Measurements from ENCODE around the gene ZNF326.

The ZNF326 gene

DNA sequence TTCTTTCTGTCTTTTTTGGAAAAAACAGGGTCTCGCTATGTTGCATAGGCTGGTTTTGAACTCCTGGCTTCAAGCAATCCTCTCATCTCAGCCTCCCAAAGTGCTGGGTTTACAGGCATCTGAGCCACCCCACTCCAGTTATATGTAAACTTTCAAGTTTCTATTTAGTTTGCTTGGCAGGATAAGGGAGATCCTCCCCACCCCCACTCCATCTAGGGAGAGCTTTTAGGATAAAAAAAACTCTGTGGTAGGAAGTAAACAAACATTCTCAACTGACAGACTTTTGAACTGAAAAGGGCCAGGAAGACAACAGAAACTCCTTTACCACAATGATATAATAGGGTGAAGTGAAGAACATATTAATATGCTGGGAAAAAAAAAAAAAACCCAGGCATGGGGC is 41.0 kb upstream of the ZNF326 start:
- H3K9ac ChIP-seq (ENCODE audit: low read depth, low read length) = peak overlapping the region; percentile 43
- no peaks in the 10 kb centered on the region for H3K9me3 ChIP-seq (replicated peaks; ENCODE audit: low read length)
- no peak overlapping the region for H3K4me3 ChIP-seq (ENCODE audit: low read length)
- H3K36me3 ChIP-seq (ENCODE audit: insufficient read depth, low read length) = no peaks in the 10 kb centered on the region
- peak overlapping the region; percentile 23 for H3K4me2 ChIP-seq (ENCODE audit: low read length)
- peaks cover 31% of the 10 kb centered on the region for H3K4me1 ChIP-seq (ENCODE audit: control insufficient read depth, insufficient read depth, low read length)
- H3K27me3 ChIP-seq (ENCODE audit: control insufficient read depth, insufficient read depth, low read length) = no peaks in the 10 kb centered on the region

GRCh38 chr1:89954401-89954800 is 40.5 kb upstream of the ZNF326 start:
- Histone ChIP-seq H3K4me2 (ENCODE audit: low read length) (no peak overlapping the region), H3K9ac (ENCODE audit: low read depth, low read length) (no peak overlapping the region), H3K36me3 (ENCODE audit: insufficient read depth, low read length) (no peaks in the 10 kb centered on the region), H3K4me1 (ENCODE audit: control insufficient read depth, insufficient read depth, low read length) (peaks cover 31% of the 10 kb centered on the region), H3K27me3 (ENCODE audit: control insufficient read depth, insufficient read depth, low read length) (no peaks in the 10 kb centered on the region), H3K4me3 (ENCODE audit: low read length) (no peak overlapping the region), H3K9me3 (replicated peaks; ENCODE audit: low read length) (no peaks in the 10 kb centered on the region)

GRCh38 chr1:89955311-89956205 is 39.4 kb upstream of the ZNF326 start:
- Histone ChIP-seq H3K9me3 (replicated peaks; ENCODE audit: low read length) (no peaks in the 10 kb centered on the region), H3K4me2 (ENCODE audit: low read length) (no peak overlapping the region), H3K27me3 (ENCODE audit: control insufficient read depth, insufficient read depth, low read length) (no peaks in the 10 kb centered on the region), H3K9ac (ENCODE audit: low read depth, low read length) (no peak overlapping the region), H3K4me3 (ENCODE audit: low read length) (no peak overlapping the region), H3K4me1 (ENCODE audit: control insufficient read depth, insufficient read depth, low read length) (peaks cover 31% of the 10 kb centered on the region), H3K36me3 (ENCODE audit: insufficient read depth, low read length) (no peaks in the 10 kb centered on the region)

- H3K4me2 ChIP-seq (ENCODE audit: low read length) = no peak overlapping the region
- H3K4me3 ChIP-seq (ENCODE audit: low read length) = no peak overlapping the region
- H3K9me3 ChIP-seq (replicated peaks; ENCODE audit: low read length) = no peaks in the 10 kb centered on the region
- H3K36me3 ChIP-seq (ENCODE audit: insufficient read depth, low read length) = no peaks in the 10 kb centered on the region
- peaks cover 26% of the 10 kb centered on the region for H3K4me1 ChIP-seq (ENCODE audit: control insufficient read depth, insufficient read depth, low read length)
- no peaks in the 10 kb centered on the region for H3K27me3 ChIP-seq (ENCODE audit: control insufficient read depth, insufficient read depth, low read length)
- no peak overlapping the region for H3K9ac ChIP-seq (ENCODE audit: low read depth, low read length)
Measured at GRCh38 chr1:89957107-89957506, 37.8 kb upstream of the ZNF326 start.

GRCh38 chr1:89958851-89959654 is 35.9 kb upstream of the ZNF326 start:
- Histone ChIP-seq H3K9ac (ENCODE audit: low read depth, low read length) (no peak overlapping the region), H3K4me1 (ENCODE audit: control insufficient read depth, insufficient read depth, low read length) (peaks cover 8% of the 10 kb centered on the region), H3K36me3 (ENCODE audit: insufficient read depth, low read length) (no peaks in the 10 kb centered on the region), H3K4me3 (ENCODE audit: low read length) (no peak overlapping the region), H3K9me3 (replicated peaks; ENCODE audit: low read length) (no peaks in the 10 kb centered on the region), H3K4me2 (ENCODE audit: low read length) (no peak overlapping the region), H3K27me3 (ENCODE audit: control insufficient read depth, insufficient read depth, low read length) (no peaks in the 10 kb centered on the region)

DNA sequence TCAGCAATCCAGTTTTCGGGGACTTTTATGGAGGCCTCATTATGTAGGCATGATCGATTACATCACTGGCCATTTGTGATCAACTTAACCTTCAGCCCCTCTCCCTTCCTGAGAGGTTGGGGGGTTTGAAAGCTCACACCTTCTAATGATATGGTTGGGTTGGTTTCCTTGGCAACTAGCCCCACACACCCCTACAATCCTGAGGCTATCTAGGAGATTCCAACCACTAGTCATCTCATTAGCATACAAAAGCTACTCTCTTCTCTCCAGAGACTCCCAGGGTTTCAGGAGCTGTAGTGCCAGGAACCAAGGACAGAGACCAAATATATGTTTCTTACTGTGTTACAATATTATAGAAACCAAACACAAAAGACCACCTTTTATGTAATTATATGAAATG is 35.2 kb upstream of the ZNF326 start:
- Histone ChIP-seq H3K4me2 (ENCODE audit: low read length) (no peak overlapping the region), H3K27me3 (ENCODE audit: control insufficient read depth, insufficient read depth, low read length) (no peaks in the 10 kb centered on the region), H3K9ac (ENCODE audit: low read depth, low read length) (no peak overlapping the region), H3K4me3 (ENCODE audit: low read length) (no peak overlapping the region), H3K9me3 (replicated peaks; ENCODE audit: low read length) (no peaks in the 10 kb centered on the region), H3K4me1 (ENCODE audit: control insufficient read depth, insufficient read depth, low read length) (peaks cover 8% of the 10 kb centered on the region), H3K36me3 (ENCODE audit: insufficient read depth, low read length) (no peaks in the 10 kb centered on the region)

GRCh38 chr1:89962024-89962741 is 32.7 kb upstream of the ZNF326 start:
- no peaks in the 10 kb centered on the region for H3K27me3 ChIP-seq (ENCODE audit: control insufficient read depth, insufficient read depth, low read length)
- H3K9ac ChIP-seq (ENCODE audit: low read depth, low read length) = no peak overlapping the region
- no peaks in the 10 kb centered on the region for H3K36me3 ChIP-seq (ENCODE audit: insufficient read depth, low read length)
- H3K4me3 ChIP-seq (ENCODE audit: low read length) = no peak overlapping the region
- H3K9me3 ChIP-seq (replicated peaks; ENCODE audit: low read length) = no peaks in the 10 kb centered on the region
- H3K4me1 ChIP-seq (ENCODE audit: control insufficient read depth, insufficient read depth, low read length) = peaks cover 5% of the 10 kb centered on the region
- H3K4me2 ChIP-seq (ENCODE audit: low read length) = peak overlapping the region; percentile 10

DNA sequence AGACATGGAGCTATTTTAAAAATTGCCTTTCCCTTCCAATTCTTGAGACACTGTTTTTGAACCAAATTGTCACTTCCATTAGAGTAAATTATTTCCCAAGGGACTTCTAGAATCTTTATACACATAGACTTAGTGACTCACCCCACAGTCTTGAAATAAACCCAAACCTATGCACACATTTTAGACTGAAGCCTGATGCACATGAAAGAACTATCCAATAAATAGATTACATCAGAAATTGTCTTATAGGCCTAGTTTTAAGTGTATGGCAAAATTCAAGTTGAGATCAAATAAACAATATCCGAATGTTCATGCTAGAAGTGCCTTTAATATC is 32.2 kb upstream of the ZNF326 start:
- Histone ChIP-seq H3K9ac (ENCODE audit: low read depth, low read length) (no peak overlapping the region), H3K4me3 (ENCODE audit: low read length) (no peak overlapping the region), H3K36me3 (ENCODE audit: insufficient read depth, low read length) (no peaks in the 10 kb centered on the region), H3K9me3 (replicated peaks; ENCODE audit: low read length) (no peaks in the 10 kb centered on the region), H3K4me1 (ENCODE audit: control insufficient read depth, insufficient read depth, low read length) (peaks cover 4% of the 10 kb centered on the region), H3K27me3 (ENCODE audit: control insufficient read depth, insufficient read depth, low read length) (no peaks in the 10 kb centered on the region), H3K4me2 (ENCODE audit: low read length) (no peak overlapping the region)

- Histone ChIP-seq H3K27me3 (ENCODE audit: control insufficient read depth, insufficient read depth, low read length) (no peaks in the 10 kb centered on the region), H3K9me3 (replicated peaks; ENCODE audit: low read length) (no peaks in the 10 kb centered on the region)
Measured at GRCh38 chr1:89965193-89965768, 29.6 kb upstream of the ZNF326 start.

DNA sequence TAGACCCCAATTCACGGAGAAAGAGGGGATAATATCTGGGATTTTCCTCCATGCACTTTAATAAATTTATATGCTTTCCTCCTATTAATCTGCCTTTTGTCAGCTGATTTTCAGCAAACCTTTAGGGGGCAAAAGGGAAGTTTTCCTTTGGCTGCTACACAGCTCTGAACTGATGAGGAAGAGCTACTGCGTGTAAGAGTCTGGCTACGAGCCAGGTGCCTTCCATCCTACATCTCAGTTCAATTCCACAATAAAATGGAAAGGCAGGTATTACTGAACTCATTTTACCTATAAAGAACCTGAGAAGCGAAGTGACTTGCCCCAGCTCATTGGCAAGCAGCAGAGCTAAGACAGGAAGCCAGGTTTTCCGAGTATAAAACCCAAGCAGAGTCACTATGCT is 28.3 kb upstream of the ZNF326 start:
- H3K4me1 ChIP-seq (ENCODE audit: control insufficient read depth, insufficient read depth, low read length) = peaks cover 4% of the 10 kb centered on the region
- H3K9ac ChIP-seq (ENCODE audit: low read depth, low read length) = no peak overlapping the region
- no peaks in the 10 kb centered on the region for H3K36me3 ChIP-seq (ENCODE audit: insufficient read depth, low read length)
- H3K27me3 ChIP-seq (ENCODE audit: control insufficient read depth, insufficient read depth, low read length) = no peaks in the 10 kb centered on the region
- H3K4me3 ChIP-seq (ENCODE audit: low read length) = no peak overlapping the region
- no peaks in the 10 kb centered on the region for H3K9me3 ChIP-seq (replicated peaks; ENCODE audit: low read length)
- no peak overlapping the region for H3K4me2 ChIP-seq (ENCODE audit: low read length)

More at GRCh38 chr1:89965193-89965768, 29.6 kb upstream of the ZNF326 start:
- Histone ChIP-seq H3K36me3 (ENCODE audit: insufficient read depth, low read length) (no peaks in the 10 kb centered on the region), H3K4me2 (ENCODE audit: low read length) (no peak overlapping the region), H3K4me1 (ENCODE audit: control insufficient read depth, insufficient read depth, low read length) (peaks cover 4% of the 10 kb centered on the region), H3K9ac (ENCODE audit: low read depth, low read length) (no peak overlapping the region), H3K4me3 (ENCODE audit: low read length) (no peak overlapping the region)

DNA sequence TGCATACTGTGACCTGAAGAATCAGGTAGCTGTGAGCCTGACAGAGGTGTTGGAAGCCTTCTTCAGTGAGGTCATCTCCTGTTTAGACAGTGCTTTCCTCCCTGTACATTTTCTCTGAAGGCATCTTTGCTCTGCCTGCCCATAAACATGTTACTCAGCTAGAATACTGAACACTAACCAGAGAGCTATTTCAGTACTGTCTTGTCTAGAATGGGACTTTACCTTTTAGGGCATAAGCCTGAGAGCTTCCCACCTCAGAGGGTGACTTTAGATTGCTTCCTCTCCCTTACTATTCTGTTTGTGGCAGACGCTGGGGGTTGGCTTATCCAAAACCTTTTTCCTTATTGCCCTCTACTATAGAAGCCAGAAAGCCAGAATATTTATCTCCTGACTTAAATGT is 23.3 kb upstream of the ZNF326 start:
- Histone ChIP-seq H3K4me3 (ENCODE audit: low read length) (no peak overlapping the region), H3K9ac (ENCODE audit: low read depth, low read length) (no peak overlapping the region), H3K36me3 (ENCODE audit: insufficient read depth, low read length) (no peaks in the 10 kb centered on the region), H3K27me3 (ENCODE audit: control insufficient read depth, insufficient read depth, low read length) (no peaks in the 10 kb centered on the region), H3K4me1 (ENCODE audit: control insufficient read depth, insufficient read depth, low read length) (peaks cover 18% of the 10 kb centered on the region), H3K9me3 (replicated peaks; ENCODE audit: low read length) (no peaks in the 10 kb centered on the region), H3K4me2 (ENCODE audit: low read length) (no peak overlapping the region)
